ENCODE results near the gene ZNF574.

The ZNF574 gene

GRCh38 chr19:42122691-42123607, 47.0 kb downstream of the ZNF574 start:
- H3F3A ChIP-seq (ENCODE audit: low read depth), result no peaks in the 10 kb centered on the region
- no peak overlapping the region for H3K4me2 ChIP-seq (ENCODE audit: low read depth, low read length, poor library complexity, severe bottlenecking)
- H3K9ac ChIP-seq (ENCODE audit: low read depth, low read length, poor library complexity, severe bottlenecking), result no peak overlapping the region
- H3K36me3 ChIP-seq (ENCODE audit: insufficient read depth, low read length), result no peaks in the 10 kb centered on the region
- no peak overlapping the region for H3K4me3 ChIP-seq (ENCODE audit: low read length, poor library complexity, severe bottlenecking)
- H3K79me2 ChIP-seq (ENCODE audit: insufficient read depth, low read length), result no peaks in the 10 kb centered on the region
- no peak for TF ChIP-seq EZH2phosphoT487 (IDR thresholded peaks at IDR 0.05; ENCODE audit: borderline replicate concordance)
- TF ChIP-seq, protein P1, sequence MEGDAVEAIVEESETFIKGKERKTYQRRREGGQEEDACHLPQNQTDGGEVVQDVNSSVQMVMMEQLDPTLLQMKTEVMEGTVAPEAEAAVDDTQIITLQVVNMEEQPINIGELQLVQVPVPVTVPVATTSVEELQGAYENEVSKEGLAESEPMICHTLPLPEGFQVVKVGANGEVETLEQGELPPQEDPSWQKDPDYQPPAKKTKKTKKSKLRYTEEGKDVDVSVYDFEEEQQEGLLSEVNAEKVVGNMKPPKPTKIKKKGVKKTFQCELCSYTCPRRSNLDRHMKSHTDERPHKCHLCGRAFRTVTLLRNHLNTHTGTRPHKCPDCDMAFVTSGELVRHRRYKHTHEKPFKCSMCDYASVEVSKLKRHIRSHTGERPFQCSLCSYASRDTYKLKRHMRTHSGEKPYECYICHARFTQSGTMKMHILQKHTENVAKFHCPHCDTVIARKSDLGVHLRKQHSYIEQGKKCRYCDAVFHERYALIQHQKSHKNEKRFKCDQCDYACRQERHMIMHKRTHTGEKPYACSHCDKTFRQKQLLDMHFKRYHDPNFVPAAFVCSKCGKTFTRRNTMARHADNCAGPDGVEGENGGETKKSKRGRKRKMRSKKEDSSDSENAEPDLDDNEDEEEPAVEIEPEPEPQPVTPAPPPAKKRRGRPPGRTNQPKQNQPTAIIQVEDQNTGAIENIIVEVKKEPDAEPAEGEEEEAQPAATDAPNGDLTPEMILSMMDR (conservative IDR thresholded peaks at IDR 0.05; ENCODE audit: low read length), result no peak
- no peaks in the 10 kb centered on the region for H3K9me2 ChIP-seq (replicated peaks; ENCODE audit: low read depth, low read length)
- H3K9me3 ChIP-seq (ENCODE audit: insufficient read depth, low read depth, low read length), result no peaks in the 10 kb centered on the region
- no peak overlapping the region for H2AFZ ChIP-seq (ENCODE audit: low read length)
- H4K20me1 ChIP-seq (ENCODE audit: insufficient read depth, low read length, poor library complexity, severe bottlenecking), result no peaks in the 10 kb centered on the region
- H3K4me1 ChIP-seq (ENCODE audit: insufficient read depth, low read length, poor library complexity, severe bottlenecking), result peaks cover 14% of the 10 kb centered on the region
- no peaks in the 10 kb centered on the region for H3K27me3 ChIP-seq (ENCODE audit: insufficient read depth, low read length, poor library complexity, severe bottlenecking)

GRCh38 chr19:42123765-42124164, 47.8 kb downstream of the ZNF574 start:
- no peaks in the 10 kb centered on the region for H3K79me2 ChIP-seq (ENCODE audit: insufficient read depth, low read length)
- no peaks in the 10 kb centered on the region for H3K36me3 ChIP-seq (ENCODE audit: insufficient read depth, low read length)
- no peak overlapping the region for H3K9ac ChIP-seq (ENCODE audit: low read depth, low read length, poor library complexity, severe bottlenecking)
- no peaks in the 10 kb centered on the region for H3K27me3 ChIP-seq (ENCODE audit: insufficient read depth, low read length, poor library complexity, severe bottlenecking)
- H3K9me3 ChIP-seq (ENCODE audit: insufficient read depth, low read depth, low read length), result no peaks in the 10 kb centered on the region
- no peak for TF ChIP-seq EZH2phosphoT487 (IDR thresholded peaks at IDR 0.05; ENCODE audit: borderline replicate concordance)
- no peaks in the 10 kb centered on the region for H3F3A ChIP-seq (ENCODE audit: low read depth)
- H3K4me1 ChIP-seq (ENCODE audit: insufficient read depth, low read length, poor library complexity, severe bottlenecking), result peaks cover 14% of the 10 kb centered on the region
- no peak overlapping the region for H2AFZ ChIP-seq (ENCODE audit: low read length)
- no peaks in the 10 kb centered on the region for H3K9me2 ChIP-seq (replicated peaks; ENCODE audit: low read depth, low read length)
- H3K4me3 ChIP-seq (ENCODE audit: low read length, poor library complexity, severe bottlenecking), result no peak overlapping the region
- H3K4me2 ChIP-seq (ENCODE audit: low read depth, low read length, poor library complexity, severe bottlenecking), result no peak overlapping the region
- H4K20me1 ChIP-seq (ENCODE audit: insufficient read depth, low read length, poor library complexity, severe bottlenecking), result no peaks in the 10 kb centered on the region

DNA sequence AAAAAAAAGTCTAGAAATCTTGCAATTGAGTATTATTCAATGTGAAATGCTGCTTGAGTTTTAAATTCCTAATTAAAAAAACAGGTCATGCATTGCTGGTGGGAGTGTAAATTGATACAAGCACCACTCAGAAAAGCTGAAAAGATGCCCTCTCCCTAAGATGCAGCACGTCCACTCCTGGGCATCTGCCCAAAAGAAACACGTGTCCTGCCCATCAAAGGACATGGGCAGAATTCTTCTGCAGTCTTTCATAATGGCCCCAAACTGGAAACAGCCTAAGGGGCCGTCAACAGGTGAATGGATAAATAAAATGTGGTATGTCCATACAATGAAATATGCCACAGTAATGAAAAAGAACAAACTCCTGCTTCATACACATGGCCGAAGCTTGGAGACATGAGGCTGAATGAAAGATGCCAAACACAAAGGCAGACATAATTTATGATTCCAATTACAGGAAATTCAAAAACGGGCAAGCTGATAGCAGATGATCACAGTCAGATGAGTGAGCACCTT, 48.5 kb downstream of the ZNF574 start:
- Histone ChIP-seq H3K9ac (ENCODE audit: low read depth, low read length, poor library complexity, severe bottlenecking) (no peak overlapping the region), H2AFZ (ENCODE audit: low read length) (no peak overlapping the region), H3K4me3 (ENCODE audit: low read length, poor library complexity, severe bottlenecking) (no peak overlapping the region), H3K27me3 (ENCODE audit: insufficient read depth, low read length, poor library complexity, severe bottlenecking) (no peaks in the 10 kb centered on the region), H3K9me2 (replicated peaks; ENCODE audit: low read depth, low read length) (no peaks in the 10 kb centered on the region), H3K4me1 (ENCODE audit: insufficient read depth, low read length, poor library complexity, severe bottlenecking) (peaks cover 14% of the 10 kb centered on the region), H3F3A (ENCODE audit: low read depth) (no peaks in the 10 kb centered on the region), H3K79me2 (ENCODE audit: insufficient read depth, low read length) (no peaks in the 10 kb centered on the region), H3K36me3 (ENCODE audit: insufficient read depth, low read length) (no peaks in the 10 kb centered on the region), H3K9me3 (ENCODE audit: insufficient read depth, low read depth, low read length) (no peaks in the 10 kb centered on the region), H3K4me2 (ENCODE audit: low read depth, low read length, poor library complexity, severe bottlenecking) (no peak overlapping the region), H4K20me1 (ENCODE audit: insufficient read depth, low read length, poor library complexity, severe bottlenecking) (no peaks in the 10 kb centered on the region)
- TF ChIP-seq, protein P1 (conservative IDR thresholded peaks at IDR 0.05; ENCODE audit: low read length), result no peak
- TF ChIP-seq EZH2phosphoT487 (IDR thresholded peaks at IDR 0.05; ENCODE audit: borderline replicate concordance), result no peak

Measured in Loucy (cell line).